ENCODE measurements around the gene PCAT7. TPM values are rescaled to one million over a fixed set of nuclear protein-coding genes. Genes with fewer than 3 reads are reported as not detected.

The PCAT7 gene
- total and polyA plus RNA-seq, 2 experiments from 2014 or later = 9.6 to 12.8 TPM

- Histone ChIP-seq H3K9me3 (ENCODE audit: low read depth) (no peaks in the 10 kb centered on the region), H3K4me3 (no peak overlapping the region), H2AFZ (no peak overlapping the region), H3K27me3 (no peaks in the 10 kb centered on the region), H3K36me3 (replicated peaks; ENCODE audit: insufficient read depth, low read depth) (no peaks in the 10 kb centered on the region), H3K79me2 (no peaks in the 10 kb centered on the region), H3K4me1 (ENCODE audit: insufficient read depth) (no peaks in the 10 kb centered on the region), H4K20me1 (ENCODE audit: insufficient read depth, poor library complexity, severe bottlenecking) (no peaks in the 10 kb centered on the region), H3K9me2 (replicated peaks; ENCODE audit: insufficient read depth) (no peaks in the 10 kb centered on the region), H3K27ac (no peak overlapping the region), H3K4me2 (no peak overlapping the region)
- DNase-seq (ENCODE audit: low spot score) = no peak
- TF ChIP-seq EZH2phosphoT487 (IDR thresholded peaks at IDR 0.05; ENCODE audit: low read depth, severe bottlenecking, unreplicated experiment) (no peak), EZH2 (IDR thresholded peaks at IDR 0.05; ENCODE audit: borderline replicate concordance) (no peak), CTCF (IDR thresholded peaks at IDR 0.05; ENCODE audit: poor library complexity) (no peak)
- WGBS (ENCODE audit: low lambda C conversion rate, missing lambda C conversion rate) = 75% methylated on average over 4 of the region's 4 CpGs
These were observed 64.1 kb downstream of the PCAT7 start for GRCh38 chr9:94619026-94619425.

Small RNA genes within 50 kb of the gene (small RNA-seq; reads per million reads assigned to genes)
- gene RNU6-669P = not detected

Other genes starting within 250 kb of the PCAT7 start
- gene NUTM2F, start 226.4 kb upstream of the PCAT7 start, total RNA-seq = 0.32 and 0.87 TPM in 2 replicates
- 0.29 and 0.89 TPM in 2 replicates for gene NUTM2F, start 226.4 kb upstream of the PCAT7 start, polyA plus RNA-seq
- gene FBP2, start 38.7 kb downstream of the PCAT7 start, total RNA-seq = 0.20 TPM in 1 of 2 replicates, not detected in the other
- 0.30 and 0.74 TPM in 2 replicates for gene FBP2, start 38.7 kb downstream of the PCAT7 start, polyA plus RNA-seq
- 24.0 and 31.2 TPM in 2 replicates for gene FBP1, start 84.4 kb downstream of the PCAT7 start, total RNA-seq
- gene FBP1, start 84.4 kb downstream of the PCAT7 start, polyA plus RNA-seq = 38.4 and 65.3 TPM in 2 replicates
- gene AOPEP, start 171.6 kb downstream of the PCAT7 start, total RNA-seq = 82.1 and 101 TPM in 2 replicates
- 81.3 and 82.8 TPM in 2 replicates for gene AOPEP, start 171.6 kb downstream of the PCAT7 start, polyA plus RNA-seq